ENCODE measurements around the gene KRTAP10-3. TPM values are rescaled to one million over a fixed set of nuclear protein-coding genes. Genes with fewer than 3 reads are reported as not detected.

The KRTAP10-3 gene, protein sequence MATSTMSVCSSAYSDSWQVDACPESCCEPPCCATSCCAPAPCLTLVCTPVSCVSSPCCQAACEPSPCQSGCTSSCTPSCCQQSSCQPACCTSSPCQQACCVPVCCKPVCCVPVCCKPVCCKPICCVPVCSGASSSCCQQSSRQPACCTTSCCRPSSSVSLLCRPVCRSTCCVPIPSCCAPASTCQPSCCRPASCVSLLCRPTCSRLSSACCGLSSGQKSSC
- total RNA-seq (not detected in 2 replicates), polyA plus RNA-seq (not detected in 2 replicates)

DNA sequence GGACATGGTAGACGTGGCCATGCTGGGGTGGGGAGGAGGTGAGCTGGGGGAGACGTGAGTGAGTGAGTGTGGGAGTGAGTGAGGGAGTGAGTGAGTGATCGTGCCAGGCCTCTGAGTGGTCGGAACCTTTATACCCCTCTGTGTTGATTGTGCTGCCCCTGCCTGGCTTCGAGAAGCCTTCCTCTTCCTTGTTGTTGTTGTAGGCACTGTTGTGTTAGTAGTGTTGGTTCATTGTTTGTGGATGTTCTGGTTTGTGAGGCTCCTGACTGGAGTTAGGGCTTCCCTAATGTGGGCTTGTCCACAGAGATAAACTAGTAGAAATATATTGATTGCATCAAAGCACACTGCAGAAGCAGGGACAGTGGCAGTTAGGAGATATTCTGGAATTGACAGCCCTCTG, at the start of gene KRTAP10-3:
TSS of gene KRTAP10-3 (minus strand) at position 101 of the 400 bp plus-strand sequence. CDS start at position 21, 80 bp downstream.
- H3K27me3 ChIP-seq, result no peaks in the 10 kb centered on the region
- H3K27ac ChIP-seq, result no peak within 1 kb of the TSS
- TF ChIP-seq, protein P1, sequence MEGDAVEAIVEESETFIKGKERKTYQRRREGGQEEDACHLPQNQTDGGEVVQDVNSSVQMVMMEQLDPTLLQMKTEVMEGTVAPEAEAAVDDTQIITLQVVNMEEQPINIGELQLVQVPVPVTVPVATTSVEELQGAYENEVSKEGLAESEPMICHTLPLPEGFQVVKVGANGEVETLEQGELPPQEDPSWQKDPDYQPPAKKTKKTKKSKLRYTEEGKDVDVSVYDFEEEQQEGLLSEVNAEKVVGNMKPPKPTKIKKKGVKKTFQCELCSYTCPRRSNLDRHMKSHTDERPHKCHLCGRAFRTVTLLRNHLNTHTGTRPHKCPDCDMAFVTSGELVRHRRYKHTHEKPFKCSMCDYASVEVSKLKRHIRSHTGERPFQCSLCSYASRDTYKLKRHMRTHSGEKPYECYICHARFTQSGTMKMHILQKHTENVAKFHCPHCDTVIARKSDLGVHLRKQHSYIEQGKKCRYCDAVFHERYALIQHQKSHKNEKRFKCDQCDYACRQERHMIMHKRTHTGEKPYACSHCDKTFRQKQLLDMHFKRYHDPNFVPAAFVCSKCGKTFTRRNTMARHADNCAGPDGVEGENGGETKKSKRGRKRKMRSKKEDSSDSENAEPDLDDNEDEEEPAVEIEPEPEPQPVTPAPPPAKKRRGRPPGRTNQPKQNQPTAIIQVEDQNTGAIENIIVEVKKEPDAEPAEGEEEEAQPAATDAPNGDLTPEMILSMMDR (IDR thresholded peaks at IDR 0.05; ENCODE audit: low read depth, low read length), result no peak
- no peak within 1 kb of the TSS for H3K4me3 ChIP-seq
- no peaks in the 10 kb centered on the region for H3K9me3 ChIP-seq (ENCODE audit: low read depth)
- H3K36me3 ChIP-seq, result no peaks in the 10 kb centered on the region
- no peaks in the 10 kb centered on the region for H3K4me1 ChIP-seq (ENCODE audit: low read depth)
- no peak for DNase-seq (ENCODE audit: low read depth in 1 of 2, low spot score in 1 of 2)

DNA sequence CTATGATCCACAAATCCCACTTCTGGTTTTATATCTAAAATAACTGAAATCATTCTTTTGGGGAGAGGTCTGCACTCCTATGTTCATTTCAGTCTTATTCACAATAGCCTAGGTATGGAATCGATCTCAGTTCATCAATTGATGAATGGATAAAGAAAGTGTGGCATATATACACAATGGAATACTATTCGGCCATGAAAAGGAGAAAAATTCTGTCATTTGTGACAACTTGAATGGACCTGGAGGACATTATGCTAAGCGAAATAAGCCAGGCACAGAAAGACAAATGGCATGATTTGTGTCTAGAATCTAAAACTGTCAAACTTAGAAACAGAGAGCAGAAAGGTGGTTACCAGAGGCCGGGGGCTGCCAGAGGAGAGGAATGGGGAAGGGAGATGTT, 47.9 kb upstream of the KRTAP10-3 start:
- Histone ChIP-seq H3K27me3 (no peaks in the 10 kb centered on the region), H3K4me3 (no peak overlapping the region), H3K27ac (no peak overlapping the region), H3K4me1 (ENCODE audit: low read depth) (no peaks in the 10 kb centered on the region), H3K9me3 (ENCODE audit: low read depth) (no peaks in the 10 kb centered on the region), H3K36me3 (no peaks in the 10 kb centered on the region)
- TF ChIP-seq, protein P1 (IDR thresholded peaks at IDR 0.05; ENCODE audit: low read depth, low read length), result no peak
- DNase-seq (ENCODE audit: low read depth in 1 of 2, low spot score in 1 of 2), result no peak

DNA sequence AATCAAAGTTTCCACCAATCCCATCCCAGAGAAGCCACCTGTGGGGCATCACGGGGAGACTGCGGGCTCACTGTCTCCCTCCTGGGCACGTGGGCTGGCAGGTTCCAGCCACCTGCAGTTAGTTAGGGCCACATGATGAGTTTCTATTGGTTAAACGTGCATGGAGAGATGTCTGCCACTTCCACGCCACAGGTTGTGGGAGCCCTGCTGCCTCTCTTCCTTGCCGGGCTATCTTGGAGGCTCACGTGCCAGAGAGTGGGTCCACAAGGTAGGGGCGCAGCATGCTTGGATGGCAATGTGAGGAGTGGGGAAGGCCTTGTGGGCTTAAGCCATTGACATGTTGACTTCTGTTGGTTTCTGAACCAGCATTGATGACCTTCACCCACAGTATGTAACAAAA, 45.3 kb upstream of the KRTAP10-3 start:
- no peaks in the 10 kb centered on the region for H3K36me3 ChIP-seq
- no peaks in the 10 kb centered on the region for H3K27me3 ChIP-seq
- no peak for DNase-seq (ENCODE audit: low read depth in 1 of 2, low spot score in 1 of 2)
- no peak overlapping the region for H3K27ac ChIP-seq
- no peaks in the 10 kb centered on the region for H3K9me3 ChIP-seq (ENCODE audit: low read depth)
- no peaks in the 10 kb centered on the region for H3K4me1 ChIP-seq (ENCODE audit: low read depth)
- H3K4me3 ChIP-seq, result no peak overlapping the region
- TF ChIP-seq, protein P1 (IDR thresholded peaks at IDR 0.05; ENCODE audit: low read depth, low read length), result no peak

- TF ChIP-seq, protein P1 (IDR thresholded peaks at IDR 0.05; ENCODE audit: low read depth, low read length), result no peak
- no peak for DNase-seq (ENCODE audit: low read depth in 1 of 2, low spot score in 1 of 2)
These were observed 44.7 kb upstream of the KRTAP10-3 start for GRCh38 chr21:44603109-44603875.

GRCh38 chr21:44602463-44602850, 43.9 kb upstream of the KRTAP10-3 start:
- Histone ChIP-seq H3K4me1 (ENCODE audit: low read depth) (no peaks in the 10 kb centered on the region), H3K36me3 (no peaks in the 10 kb centered on the region), H3K27me3 (no peaks in the 10 kb centered on the region), H3K27ac (no peak overlapping the region), H3K4me3 (no peak overlapping the region), H3K9me3 (ENCODE audit: low read depth) (no peaks in the 10 kb centered on the region)
- no peak for DNase-seq (ENCODE audit: low read depth in 1 of 2, low spot score in 1 of 2)
- TF ChIP-seq, protein P1 (IDR thresholded peaks at IDR 0.05; ENCODE audit: low read depth, low read length), result no peak

More at GRCh38 chr21:44603109-44603875, 44.7 kb upstream of the KRTAP10-3 start:
- Histone ChIP-seq H3K4me1 (ENCODE audit: low read depth) (no peaks in the 10 kb centered on the region), H3K4me3 (no peak overlapping the region), H3K36me3 (no peaks in the 10 kb centered on the region), H3K9me3 (ENCODE audit: low read depth) (no peaks in the 10 kb centered on the region), H3K27ac (no peak overlapping the region), H3K27me3 (no peaks in the 10 kb centered on the region)

Data from cardiac muscle cell (in vitro differentiated cells and primary cell).